Right lobe of liver (tissue), 6 donors: ENCODE measurements around the gene BBS2. TPM values are rescaled to one million over a fixed set of nuclear protein-coding genes. Genes with fewer than 3 reads are reported as not detected.

Source experiments
- ATAC-seq, 4 donors: fragments of 200-7000 bp; cut with Tn5 transposase; one replicate each; pipeline ENCODE4 v1.9.1; 2020; ENCODE audit warnings: mild to moderate bottlenecking in 4 of 4, moderate library complexity in 4 of 4
- DNase-seq, 3 donors: peaks; one replicate each; pipeline ENCODE4 v3.0.0-alpha.2; 2020
- H3K27ac ChIP-seq, 3 donors: fragments of 200-600 bp; one replicate each; pipeline ENCODE4 v1.8.0; 2022
- H3K27me3 ChIP-seq, 2 donors: fragments of 200-600 bp; one replicate each; pipeline ENCODE4 v1.8.0; 2022
- H3K36me3 ChIP-seq, 4 donors: fragments of 200-600 bp; sonication (generic) in 1 of 4; one replicate each; pipeline versions ENCODE4 v1.5.1 to v1.8.0; 2017 to 2022; ENCODE audit warnings: control low read depth in 1 of 4
- H3K4me1 ChIP-seq, 4 donors: fragments of 200-600 bp; sonication (generic) in 1 of 4; one replicate each; pipeline versions ENCODE4 v1.5.1 to v1.8.0; 2017 to 2022; ENCODE audit warnings: control low read depth in 1 of 4
- H3K4me3 ChIP-seq, 3 donors: fragments of 200-600 bp; one replicate each; pipeline ENCODE4 v1.8.0; 2022
- H3K9me3 ChIP-seq, 4 donors: fragments of 200-600 bp; sonication (generic) in 1 of 4; one replicate each; pipeline versions ENCODE4 v1.5.1 to v1.8.0; 2017 to 2022; ENCODE audit warnings: control low read depth in 1 of 4
- CTCF ChIP-seq, 4 donors: fragments of 200-600 bp in 3 of 4; fragments of 450-650 bp in 1 of 4; IDR thresholded peaks; one replicate each; pipeline versions ENCODE4 v1.5.1 to v1.8.0; 2016 to 2022; ENCODE audit warnings: antibody characterized with exemption in 4 of 4, mild to moderate bottlenecking in 2 of 4
- POLR2A ChIP-seq: fragments of 450-650 bp; IDR thresholded peaks from one replicate; pipeline ENCODE4 v1.6.1; 2017; ENCODE audit warnings: antibody characterized with exemption, mild to moderate bottlenecking
- WGBS: methylation state at CpG from one replicate; pipeline ENCODE4 v1.1.6; 2018; ENCODE audit warnings: low coverage, low lambda C conversion rate; ENCODE audit not compliant: insufficient coverage; ENCODE audit errors: missing lambda C conversion rate; 5-methylcytosine and 5-hydroxymethylcytosine counted together
- intact Hi-C, 2 donors: fragments of 100-400 bp; cut with DNase I; formaldehyde crosslinking; loops; one replicate each; pipeline versions ENCODE4 v1.11.2 to v1.14.1; 2022
- total RNA-seq, 6 experiments: library from RNA; depleted of rRNA in 2 of 6; stranded (reverse); fragments of >200 nt in 2 of 6; fragmentation: NEBNext Ultra II Directional in 3 of 6; extraction: Animal tissue kit (Norgen Biotek cat#: 25700) in 3 of 6; gene quantifications; one replicate each; pipeline versions ENCODE4 v1.1.0 to v1.2.4, GENCODE V29; 2016 to 2023
- donor health status: DM: no; HTN: yes; CAD: no.
- donor health status: DM: no; HTN: no; CAD: no.
- donor health status: DM: no; HTN: no; CAD: no.
- donor health status: DM: no; HTN: yes; CAD: no.
- donor health status: DM: no; HTN: yes; CAD: no.

The BBS2 gene
- total RNA-seq, 6 experiments from 2014 or later: 5.6 to 18.4 (median 10.5) TPM

GRCh38 chr16:56466344-56466743 is 53.5 kb downstream of the BBS2 start:
- Histone ChIP-seq H3K4me3 (no peak overlapping the region), H3K27ac (no peak overlapping the region), H3K36me3 (peaks cover 6 to 59% (median 28%) of the 10 kb centered on the region in 4 donors), H3K9me3 (no peaks in the 10 kb centered on the region), H3K4me1 (peaks cover 0 to 11% (median 0%) of the 10 kb centered on the region in 4 donors), H3K27me3 (no peaks in the 10 kb centered on the region)
- no peak for DNase-seq
- intact Hi-C loops: no loop called here
- 94% methylated on average over 2 of the region's 2 CpGs for WGBS
- no peak for ATAC-seq
- TF ChIP-seq CTCF (IDR thresholded peaks at IDR 0.05): no peak
- no peak for TF ChIP-seq POLR2A

- peaks cover 0 to 11% (median 0%) of the 10 kb centered on the region in 4 donors for H3K4me1 ChIP-seq
- peaks cover 6 to 42% (median 16%) of the 10 kb centered on the region in 4 donors for H3K36me3 ChIP-seq
- H3K27ac ChIP-seq: no peak overlapping the region
- WGBS: 94% methylated on average over 3 of the region's 6 CpGs
- no peak for DNase-seq
- intact Hi-C loops: no loop called here
- no peaks in the 10 kb centered on the region for H3K27me3 ChIP-seq
- TF ChIP-seq POLR2A: no peak
- no peak for TF ChIP-seq CTCF (IDR thresholded peaks at IDR 0.05)
- no peak overlapping the region for H3K4me3 ChIP-seq
- no peaks in the 10 kb centered on the region for H3K9me3 ChIP-seq
- ATAC-seq: no peak
Observed at GRCh38 chr16:56463153-56463552, 56.7 kb downstream of the BBS2 start.

GRCh38 chr16:56462064-56462796 is 57.6 kb downstream of the BBS2 start:
- intact Hi-C loops: no loop called here
- TF ChIP-seq CTCF (IDR thresholded peaks at IDR 0.05): no peak
- TF ChIP-seq POLR2A: no peak

GRCh38 chr16:56460101-56460500 is 59.7 kb downstream of the BBS2 start:
- peaks cover 0 to 36% (median 0%) of the 10 kb centered on the region in 4 donors for H3K36me3 ChIP-seq
- TF ChIP-seq POLR2A: no peak
- TF ChIP-seq CTCF (IDR thresholded peaks at IDR 0.05): no peak
- WGBS: 88% methylated on average over 2 of the region's 2 CpGs

More at GRCh38 chr16:56462064-56462796, 57.6 kb downstream of the BBS2 start:
- Histone ChIP-seq H3K36me3 (peaks cover 1 to 37% (median 10%) of the 10 kb centered on the region in 4 donors), H3K9me3 (no peaks in the 10 kb centered on the region), H3K4me1 (peaks cover 0 to 11% (median 0%) of the 10 kb centered on the region in 4 donors), H3K27ac (no peak overlapping the region), H3K27me3 (no peaks in the 10 kb centered on the region), H3K4me3 (no peak overlapping the region)
- ATAC-seq: peak; percentile 44 to 84 (median 60)
- no peak for DNase-seq
- WGBS: 10% methylated on average over 2 of the region's 3 CpGs

More at GRCh38 chr16:56460101-56460500, 59.7 kb downstream of the BBS2 start:
- ATAC-seq (no peak), DNase-seq (no peak)
- intact Hi-C loops: no loop called here
- H3K9me3 ChIP-seq: no peaks in the 10 kb centered on the region
- peaks cover 0 to 11% (median 0%) of the 10 kb centered on the region in 4 donors for H3K4me1 ChIP-seq
- H3K27ac ChIP-seq: no peak overlapping the region
- H3K4me3 ChIP-seq: no peak overlapping the region
- H3K27me3 ChIP-seq: no peaks in the 10 kb centered on the region
